NCI-H2081 (cell line): Measurements from ENCODE around the gene AP2A2.

Experiments
- DNase-seq, 2 experiments: peaks; one replicate each; lab custom pipeline; 2025; lab: John Stamatoyannopoulos, UW

Gene AP2A2

DNA sequence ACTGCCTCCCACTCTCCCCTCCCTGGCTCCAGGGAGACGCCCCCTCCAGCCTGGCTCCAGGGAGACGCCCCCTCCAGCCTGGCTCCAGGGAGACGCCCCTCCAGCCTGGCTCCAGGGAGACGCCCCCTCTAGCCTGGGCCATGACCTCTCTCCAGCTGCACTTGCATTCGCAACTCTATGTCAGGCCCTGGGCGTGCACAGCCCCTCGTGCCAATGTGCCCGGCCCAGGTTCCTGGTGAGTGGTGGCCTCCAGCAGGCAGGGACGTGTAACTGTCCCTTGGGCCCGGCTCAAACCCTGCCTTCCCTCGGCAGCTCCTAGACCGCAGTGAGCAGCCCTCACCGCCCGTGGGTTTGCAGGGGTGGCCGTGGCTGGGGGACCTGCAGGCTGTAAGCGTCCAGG is 104.0 kb downstream of the AP2A2 start:
- DNase-seq, result no peak

DNA sequence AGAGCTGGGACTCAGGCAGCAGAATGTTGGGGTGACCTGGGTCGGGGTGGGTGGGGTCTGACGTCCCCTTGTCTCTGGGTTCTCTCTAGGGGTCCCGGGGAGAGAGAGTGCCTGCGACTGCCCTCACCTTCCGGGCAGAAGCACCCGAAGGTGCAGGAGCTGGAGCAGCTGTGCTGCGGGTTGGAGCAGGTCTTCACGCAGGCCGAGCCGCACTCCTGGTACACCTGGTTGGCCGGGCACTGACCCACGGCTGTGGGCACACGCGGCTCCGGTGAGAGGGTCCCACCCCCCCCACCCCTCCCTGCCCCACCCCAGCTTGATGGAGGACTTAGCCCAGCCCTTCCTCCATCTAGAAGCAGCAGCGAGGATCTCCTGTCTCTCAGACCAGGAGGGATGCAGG is 104.4 kb downstream of the AP2A2 start:
- DNase-seq, result no peak

DNA sequence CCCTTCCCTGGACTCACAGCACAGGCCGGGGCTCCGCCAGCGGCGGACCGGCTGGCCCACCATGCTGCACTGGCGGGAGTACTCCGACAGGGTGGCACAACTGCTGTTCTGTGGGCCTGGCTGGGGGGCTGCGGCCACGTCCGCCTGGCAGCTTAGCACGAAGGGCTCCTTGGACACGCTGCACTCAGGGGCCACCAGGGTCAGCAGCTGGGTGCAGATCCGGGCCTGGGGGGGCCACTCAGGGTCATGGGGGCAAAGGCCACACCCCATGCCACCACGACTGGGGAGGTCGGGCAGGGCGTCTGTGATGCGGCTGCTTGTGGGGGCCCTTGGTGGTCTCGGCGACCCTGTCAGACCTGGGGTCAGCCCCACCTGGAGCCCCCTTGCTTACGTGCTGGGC is 104.9 kb downstream of the AP2A2 start:
- DNase-seq, result no peak

DNA sequence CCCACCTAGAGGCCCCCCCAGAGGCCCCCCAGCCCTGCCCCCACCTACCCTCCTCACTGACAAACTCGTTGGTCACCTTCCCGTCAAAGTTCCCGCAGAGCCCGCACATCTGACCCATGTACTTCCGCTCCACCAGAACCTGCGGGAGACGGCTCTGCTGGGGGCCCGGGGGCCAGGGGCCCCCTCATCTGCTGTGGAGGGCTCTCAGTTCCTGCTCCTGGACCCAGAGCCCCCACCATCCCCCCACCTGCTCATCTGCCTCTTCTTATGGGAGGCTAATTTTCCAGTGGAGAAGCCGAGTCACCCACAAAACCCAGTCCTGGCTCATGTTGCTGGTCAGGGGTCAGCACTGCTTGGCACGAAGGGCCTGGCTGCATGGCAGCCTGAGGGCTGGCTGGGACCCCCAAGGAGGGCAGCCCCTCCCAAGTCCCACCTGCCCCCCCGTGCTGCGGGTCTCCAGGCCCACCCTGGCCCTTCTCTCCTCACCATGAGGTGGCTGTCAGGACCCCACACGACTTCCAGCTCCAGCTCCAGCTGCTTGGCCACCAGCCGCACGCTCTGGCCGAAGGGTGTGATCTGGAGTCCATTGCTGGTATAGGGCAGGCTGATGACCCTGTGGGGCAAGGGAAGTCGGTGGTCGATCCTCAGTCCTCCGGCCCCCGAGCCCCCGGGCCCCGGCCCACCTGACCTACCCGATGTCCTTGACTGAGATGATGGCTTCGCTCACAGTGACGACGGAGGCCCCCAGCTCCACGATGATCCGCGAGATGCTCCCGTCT is 105.6 kb downstream of the AP2A2 start:
- no peak for DNase-seq

DNA sequence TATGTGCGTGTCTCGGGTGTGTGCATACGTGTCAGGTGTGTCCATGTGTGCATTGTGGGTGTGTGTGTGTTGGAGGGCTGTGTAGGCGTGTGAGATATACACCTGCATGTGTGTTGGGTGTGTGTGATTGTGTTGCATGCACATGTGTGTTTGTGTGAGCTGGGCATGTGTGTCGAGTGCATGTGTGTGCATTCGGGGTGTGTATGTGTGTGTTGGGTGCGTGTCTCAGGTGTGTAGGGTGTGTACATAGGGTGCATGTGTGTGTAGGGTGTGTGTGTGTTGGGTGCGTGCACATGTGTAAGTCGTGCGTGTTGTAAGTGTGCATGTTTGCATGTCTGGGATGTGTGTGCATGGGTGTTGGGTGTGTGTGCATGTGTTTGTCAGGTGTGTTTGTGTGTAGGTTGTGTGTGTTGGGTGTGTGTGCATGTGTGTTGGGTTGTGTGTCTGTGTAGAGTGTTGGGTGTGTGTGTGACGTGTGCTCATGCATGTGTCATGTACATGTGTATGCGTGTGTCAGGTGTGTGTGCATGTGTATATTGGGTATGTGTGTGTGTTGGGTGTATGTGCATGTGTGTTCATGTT is 106.7 kb downstream of the AP2A2 start:
- DNase-seq, result no peak

GRCh38 chr11:1033016-1033798 is 107.5 kb downstream of the AP2A2 start:
- no peak for DNase-seq

DNA sequence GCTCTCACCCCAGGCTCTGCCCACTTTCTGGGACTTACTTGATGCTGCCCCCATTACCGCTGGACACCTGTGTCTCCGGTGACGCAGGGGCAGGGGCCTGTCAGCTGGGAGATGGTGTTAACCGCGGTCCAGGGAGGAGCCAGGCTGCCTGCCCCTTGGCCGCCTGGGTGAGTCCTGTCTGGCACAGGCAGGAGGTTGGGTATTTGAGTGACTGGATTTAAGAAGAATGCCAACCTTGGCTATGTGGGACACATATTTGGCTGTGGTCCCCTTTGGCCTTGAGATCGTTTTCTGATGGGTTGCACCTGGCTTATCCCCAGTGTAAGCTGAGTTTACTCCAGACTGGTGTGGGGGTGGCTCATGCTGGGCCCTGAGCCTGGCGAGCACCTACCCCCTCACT is 108.3 kb downstream of the AP2A2 start:
- DNase-seq, result no peak

DNA sequence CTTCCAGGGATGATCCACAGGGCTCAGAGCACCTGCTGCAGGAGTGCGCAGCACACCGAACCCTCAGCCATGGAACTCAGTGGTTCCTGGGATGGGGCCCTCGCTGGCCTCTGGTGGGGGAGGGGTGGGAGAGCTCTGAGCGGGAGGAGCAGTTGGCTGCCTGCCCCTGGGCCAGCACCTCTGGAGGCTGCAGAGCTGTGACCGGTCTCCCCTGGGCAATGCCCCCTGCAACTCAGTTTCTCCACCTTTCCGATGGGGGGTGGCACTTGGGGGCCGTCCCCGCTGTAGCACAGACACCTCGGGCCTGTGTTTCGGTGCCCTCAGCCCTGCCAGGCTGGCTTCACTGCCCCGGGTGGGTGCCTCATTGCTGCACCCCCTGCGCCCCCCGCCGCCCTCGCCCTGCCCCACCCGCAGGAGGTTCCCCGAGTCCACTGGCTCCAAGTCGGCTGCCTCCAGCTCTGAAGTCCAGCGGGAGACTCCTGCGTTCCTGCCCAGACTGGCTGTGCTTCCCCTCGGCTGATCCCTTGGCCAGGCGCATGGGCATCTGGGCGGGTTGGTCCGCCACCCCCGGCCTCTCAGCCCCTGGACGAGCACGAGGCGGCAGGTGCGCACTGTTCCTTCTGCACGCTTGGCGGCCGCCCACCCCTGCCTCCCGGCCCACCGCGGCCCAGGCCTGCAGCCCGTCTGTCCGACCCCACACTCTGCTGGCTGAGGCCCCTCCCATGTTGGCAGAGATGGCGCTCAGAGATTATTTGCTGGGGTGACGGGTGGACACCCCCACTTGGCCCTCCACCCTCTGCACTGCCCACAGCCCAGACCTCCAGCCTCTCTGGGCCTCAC is 109.0 kb downstream of the AP2A2 start:
- no peak for DNase-seq

GRCh38 chr11:1035577-1036283 is 110.1 kb downstream of the AP2A2 start:
- DNase-seq, result no peak

DNA sequence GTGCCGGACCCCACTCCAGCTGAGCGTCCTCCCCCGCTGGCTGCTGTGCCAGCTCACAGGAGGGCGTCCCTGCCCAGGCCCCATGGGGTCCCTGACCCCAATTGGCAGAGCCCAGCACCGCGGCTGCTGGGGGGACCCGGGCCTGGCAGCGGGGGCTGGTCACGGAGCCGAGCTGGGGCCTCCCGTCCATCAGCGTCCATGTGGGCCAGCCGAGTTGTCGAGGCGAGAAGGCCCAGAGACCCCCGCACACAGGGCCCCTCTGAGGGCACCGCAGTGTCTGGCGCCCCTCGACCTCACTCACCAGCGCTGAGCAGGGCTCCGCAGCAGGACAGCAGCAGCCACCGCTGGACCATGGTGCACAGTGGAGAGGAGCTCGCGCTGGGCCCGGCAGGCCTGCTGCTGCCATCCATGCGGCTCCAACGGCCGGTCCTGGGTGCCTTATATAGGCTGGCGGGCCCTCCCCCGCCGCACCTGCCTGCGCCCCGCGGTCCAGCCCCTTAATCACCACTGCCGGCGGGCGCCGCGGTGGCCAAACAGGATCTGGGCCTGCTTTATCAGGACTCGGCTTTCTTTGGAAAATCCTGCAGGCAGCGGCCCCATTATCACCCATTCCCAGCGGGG is 110.7 kb downstream of the AP2A2 start, which contains the start of gene MUC6:
MUC6 (minus strand) TSS at position 416 of the 621 bp plus-strand sequence; CDS start at position 353, 63 bp downstream.
- peak in 1 of 2 experiments; percentile 70 for DNase-seq

DNA sequence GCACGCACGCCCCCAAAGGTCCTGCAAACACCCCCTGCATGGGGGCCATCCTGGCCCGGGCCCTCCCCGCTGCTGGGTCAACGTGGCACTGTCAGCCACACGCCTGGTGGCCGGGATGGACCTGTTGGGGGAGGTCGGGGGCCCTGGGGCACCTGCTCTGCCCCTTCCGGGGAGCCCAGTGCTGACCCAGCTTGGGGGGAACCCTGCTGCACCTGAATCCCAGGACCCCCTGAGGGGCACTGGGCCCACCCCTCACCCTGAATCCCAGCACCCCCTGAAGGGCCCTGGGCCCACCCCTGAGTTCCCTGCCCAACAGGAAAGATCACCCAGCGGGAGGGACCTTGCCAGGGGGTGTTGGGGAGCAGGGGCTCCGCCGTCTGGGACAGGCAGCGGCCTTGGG is 111.3 kb downstream of the AP2A2 start:
- DNase-seq, result no peak

DNA sequence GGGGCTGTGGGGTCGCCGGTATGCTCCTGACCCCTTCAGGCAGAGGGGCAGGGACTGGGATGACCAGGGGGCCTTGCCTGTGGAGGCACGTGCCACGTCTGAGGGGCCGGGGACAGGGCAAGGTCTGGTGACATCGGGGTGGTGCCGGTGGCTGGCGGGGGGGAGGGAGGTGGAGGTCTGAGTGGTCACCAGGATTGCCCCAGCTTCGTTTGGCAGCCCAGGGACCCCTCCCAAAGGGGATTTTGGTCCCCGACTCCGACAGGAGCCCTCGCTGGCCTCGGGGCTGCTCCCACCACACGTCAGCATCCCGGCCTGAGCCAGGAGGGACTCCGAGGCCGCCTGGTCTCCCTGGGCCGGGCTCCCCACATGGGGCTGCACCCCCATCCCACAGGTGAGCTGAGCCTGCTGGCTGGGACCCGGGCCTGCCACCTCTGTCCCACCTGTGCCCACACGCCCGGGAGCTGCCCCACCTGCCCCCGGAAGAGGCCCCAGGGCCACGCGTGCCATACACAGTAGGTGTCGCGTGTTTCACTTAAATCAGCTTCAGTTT is 111.9 kb downstream of the AP2A2 start:
- no peak for DNase-seq

DNA sequence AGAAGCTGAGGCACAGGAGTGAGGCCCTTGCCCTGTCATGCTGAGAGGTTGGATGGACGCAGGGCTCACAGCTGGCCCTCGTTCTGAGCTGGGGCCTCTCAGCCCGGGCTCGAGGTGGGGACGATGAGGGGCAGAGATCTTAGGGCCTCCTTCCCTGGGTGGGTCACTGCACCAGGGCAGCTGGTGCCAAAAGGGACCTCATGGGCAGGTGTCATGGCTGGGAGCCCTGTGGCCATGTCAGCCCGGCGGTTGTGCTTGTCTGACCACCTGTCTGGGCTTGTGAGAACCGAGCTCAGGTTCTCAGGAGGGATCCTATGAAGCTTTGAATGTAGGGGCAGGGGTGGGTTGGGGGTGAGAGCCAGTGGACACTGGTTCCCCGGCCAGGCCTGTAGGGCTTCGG is 112.7 kb downstream of the AP2A2 start:
- no peak for DNase-seq

GRCh38 chr11:1038921-1039320 is 113.3 kb downstream of the AP2A2 start:
- DNase-seq, result no peak

- no peak for DNase-seq
These were observed 114.1 kb downstream of the AP2A2 start for GRCh38 chr11:1039481-1040427.

GRCh38 chr11:1040428-1041148 is 114.9 kb downstream of the AP2A2 start:
- no peak for DNase-seq

DNA sequence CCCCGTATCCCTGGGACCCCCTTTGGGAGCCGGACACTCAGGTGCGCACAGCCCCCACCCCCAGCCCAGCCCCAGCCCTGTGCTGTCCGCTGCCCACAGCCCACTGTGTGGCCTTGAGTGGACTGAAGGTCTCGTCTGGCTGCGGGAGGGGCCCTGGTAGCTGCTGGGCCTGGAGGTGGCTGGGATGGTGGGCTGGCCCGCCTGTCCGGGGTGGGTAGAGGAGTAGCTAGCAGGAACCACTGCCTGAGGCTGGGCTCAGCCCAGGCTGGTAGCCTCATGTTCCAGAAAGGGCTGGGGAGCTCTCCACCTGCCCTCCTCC is 115.4 kb downstream of the AP2A2 start:
- no peak for DNase-seq

DNA sequence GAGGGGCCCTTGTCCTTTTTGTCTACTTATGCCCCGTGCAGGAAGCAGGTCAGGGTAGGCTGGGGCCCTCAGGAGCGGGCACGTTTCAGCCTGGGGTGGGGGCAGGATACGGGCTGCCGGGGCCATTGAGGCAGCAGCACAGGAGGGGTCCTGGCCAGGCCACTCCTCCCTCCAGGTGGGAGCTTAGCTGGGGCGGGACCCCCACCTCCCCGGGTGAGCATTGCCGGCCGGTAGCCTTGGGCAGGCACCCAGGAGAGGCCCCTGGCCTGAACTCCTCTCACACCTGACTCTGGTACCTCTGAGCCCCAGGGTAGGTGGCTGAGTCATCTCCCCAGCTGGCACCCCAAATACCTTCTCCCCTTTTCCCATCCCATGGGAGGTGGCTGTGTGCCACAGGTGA is 115.8 kb downstream of the AP2A2 start:
- DNase-seq, result no peak
